ENCODE data around the gene SPATS2.
A peak's percentile ranks its signal among the peaks of the same experiment; 100 is the strongest.

SPATS2 gene

DNA sequence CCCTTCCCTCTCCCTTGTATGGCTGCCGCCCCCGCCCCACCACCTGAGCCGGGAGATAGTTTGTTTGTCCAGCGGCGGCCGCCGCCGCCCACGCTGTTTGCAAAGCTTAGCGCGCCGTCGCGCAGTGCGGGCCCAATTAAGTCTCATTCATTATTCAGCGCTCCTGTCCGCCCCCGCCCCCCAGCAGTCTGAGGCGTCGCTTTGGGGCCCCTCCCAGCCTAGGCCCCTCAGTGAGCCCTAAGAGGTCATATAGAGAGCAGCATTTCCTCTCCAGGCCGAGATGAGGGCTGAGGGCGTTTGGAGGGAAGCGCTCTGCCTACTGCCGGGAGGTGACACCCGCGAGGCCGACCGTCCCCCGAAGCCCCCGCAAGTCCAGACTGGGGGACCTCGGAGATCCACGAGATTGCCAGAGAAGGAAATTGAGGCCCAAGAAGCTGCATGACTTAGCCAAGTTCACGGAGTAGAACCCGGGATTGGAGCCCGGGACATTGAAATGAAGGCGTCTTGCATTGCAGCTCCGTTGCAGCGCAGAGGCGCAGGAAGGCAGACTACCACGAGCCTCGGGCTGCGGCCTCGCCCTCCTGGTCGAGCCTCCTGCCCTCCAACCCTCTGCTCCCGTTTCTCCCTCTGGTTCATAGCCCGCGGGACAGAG lies 20.5 kb upstream of the SPATS2 start, which contains the start of gene DNAJC22:
TSS of gene DNAJC22 (plus strand) at position 230 of the 652 bp plus-strand sequence. CDS start 1,985 bp downstream, outside the sequence.
- TF ChIP-seq, protein P1, sequence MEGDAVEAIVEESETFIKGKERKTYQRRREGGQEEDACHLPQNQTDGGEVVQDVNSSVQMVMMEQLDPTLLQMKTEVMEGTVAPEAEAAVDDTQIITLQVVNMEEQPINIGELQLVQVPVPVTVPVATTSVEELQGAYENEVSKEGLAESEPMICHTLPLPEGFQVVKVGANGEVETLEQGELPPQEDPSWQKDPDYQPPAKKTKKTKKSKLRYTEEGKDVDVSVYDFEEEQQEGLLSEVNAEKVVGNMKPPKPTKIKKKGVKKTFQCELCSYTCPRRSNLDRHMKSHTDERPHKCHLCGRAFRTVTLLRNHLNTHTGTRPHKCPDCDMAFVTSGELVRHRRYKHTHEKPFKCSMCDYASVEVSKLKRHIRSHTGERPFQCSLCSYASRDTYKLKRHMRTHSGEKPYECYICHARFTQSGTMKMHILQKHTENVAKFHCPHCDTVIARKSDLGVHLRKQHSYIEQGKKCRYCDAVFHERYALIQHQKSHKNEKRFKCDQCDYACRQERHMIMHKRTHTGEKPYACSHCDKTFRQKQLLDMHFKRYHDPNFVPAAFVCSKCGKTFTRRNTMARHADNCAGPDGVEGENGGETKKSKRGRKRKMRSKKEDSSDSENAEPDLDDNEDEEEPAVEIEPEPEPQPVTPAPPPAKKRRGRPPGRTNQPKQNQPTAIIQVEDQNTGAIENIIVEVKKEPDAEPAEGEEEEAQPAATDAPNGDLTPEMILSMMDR (IDR thresholded peaks at IDR 0.05; ENCODE audit: low read depth, low read length) = no peak
- in situ Hi-C loops (cut with HindIII; ENCODE audit: low sequenced_read_pairs) = no loop called here
- H3K4me3 ChIP-seq (ENCODE audit: low read depth, low read length) = peak within 1 kb of the TSS; percentile 30
- DNase-seq (ENCODE audit: low read depth, low spot score) = no peak

DNA sequence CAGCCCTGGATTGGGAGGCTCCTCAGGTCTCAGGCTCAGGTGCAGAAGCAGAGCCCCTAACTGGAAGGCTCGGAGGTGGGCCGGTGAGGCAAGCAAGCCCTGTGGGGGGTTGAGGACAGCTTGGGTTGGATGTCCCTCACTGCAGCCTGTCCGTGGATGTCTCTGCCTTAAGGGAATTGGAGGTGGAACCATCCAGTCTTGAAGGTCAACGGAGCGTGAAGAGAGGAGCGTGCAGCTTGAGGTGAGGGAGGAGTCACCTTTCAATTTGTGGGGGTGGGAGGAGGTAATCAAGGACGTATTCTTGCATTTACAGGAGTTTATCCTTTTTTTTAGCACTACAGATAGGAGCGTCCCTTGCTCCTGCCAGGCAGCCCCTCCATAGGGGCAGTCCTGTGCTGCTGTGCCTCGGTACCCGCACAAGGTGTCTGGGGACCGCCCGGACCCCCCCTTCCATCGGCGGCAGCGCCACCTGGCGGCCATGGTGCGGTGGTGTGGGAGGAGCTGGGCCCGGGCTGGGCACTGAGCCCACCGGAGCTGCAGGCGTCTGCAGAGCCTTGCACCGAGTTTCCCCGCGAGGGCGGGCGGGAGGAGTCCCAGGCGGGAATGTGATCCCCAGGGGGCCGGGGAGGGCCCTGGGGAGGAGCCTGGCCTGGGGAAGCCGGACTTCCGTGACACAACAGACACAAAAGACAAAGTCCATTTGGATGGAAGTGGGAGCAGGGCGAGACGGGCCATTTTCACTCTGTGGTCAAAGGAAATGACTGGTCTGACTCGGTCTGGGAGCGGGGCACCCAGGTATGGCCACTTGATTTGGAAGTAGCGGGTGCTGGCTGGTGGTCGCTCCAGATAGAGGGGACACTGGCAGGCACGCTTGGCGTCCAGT lies 19.7 kb upstream of the SPATS2 start:
- H3K4me3 ChIP-seq (ENCODE audit: low read depth, low read length) = peak overlapping the region; percentile 30
- DNase-seq (ENCODE audit: low read depth, low spot score) = peak; percentile 90
- TF ChIP-seq, protein P1 (IDR thresholded peaks at IDR 0.05; ENCODE audit: low read depth, low read length) = peak; percentile 90
- in situ Hi-C loops (cut with HindIII; ENCODE audit: low sequenced_read_pairs) = no loop called here

DNA sequence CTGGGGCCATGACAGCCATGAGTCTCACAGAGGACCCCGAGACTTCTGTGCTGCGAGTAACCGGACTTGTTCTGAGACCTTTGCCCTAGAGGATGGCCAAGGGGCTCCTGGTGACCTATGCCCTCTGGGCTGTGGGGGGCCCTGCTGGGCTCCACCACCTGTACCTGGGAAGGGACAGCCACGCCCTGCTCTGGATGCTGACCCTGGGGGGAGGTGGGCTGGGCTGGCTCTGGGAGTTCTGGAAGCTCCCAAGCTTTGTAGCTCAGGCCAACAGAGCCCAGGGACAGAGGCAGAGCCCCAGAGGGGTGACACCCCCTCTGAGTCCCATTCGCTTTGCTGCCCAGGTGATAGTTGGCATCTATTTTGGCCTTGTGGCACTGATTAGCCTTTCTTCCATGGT lies 18.5 kb upstream of the SPATS2 start:
- DNase-seq (ENCODE audit: low read depth, low spot score) = no peak
- TF ChIP-seq, protein P1 (IDR thresholded peaks at IDR 0.05; ENCODE audit: low read depth, low read length) = no peak
- in situ Hi-C loops (cut with HindIII; ENCODE audit: low sequenced_read_pairs) = no loop called here
- H3K4me3 ChIP-seq (ENCODE audit: low read depth, low read length) = no peak overlapping the region

DNA sequence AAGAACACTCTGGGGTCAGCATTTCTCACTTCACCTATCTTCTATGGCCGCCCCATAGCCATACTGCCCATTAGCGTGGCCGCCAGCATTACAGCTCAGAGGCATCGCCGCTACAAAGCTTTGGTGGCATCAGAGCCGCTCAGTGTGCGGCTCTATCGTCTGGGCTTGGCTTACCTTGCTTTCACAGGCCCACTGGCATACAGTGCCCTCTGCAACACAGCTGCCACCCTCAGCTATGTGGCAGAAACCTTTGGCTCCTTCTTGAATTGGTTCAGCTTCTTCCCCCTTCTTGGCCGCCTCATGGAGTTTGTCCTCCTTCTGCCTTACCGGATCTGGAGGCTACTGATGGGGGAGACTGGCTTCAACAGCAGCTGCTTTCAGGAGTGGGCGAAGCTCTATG lies 18.0 kb upstream of the SPATS2 start:
- DNase-seq (ENCODE audit: low read depth, low spot score) = no peak
- in situ Hi-C loops (cut with HindIII; ENCODE audit: low sequenced_read_pairs) = no loop called here
- TF ChIP-seq, protein P1 (IDR thresholded peaks at IDR 0.05; ENCODE audit: low read depth, low read length) = no peak
- no peak overlapping the region for H3K4me3 ChIP-seq (ENCODE audit: low read depth, low read length)

DNA sequence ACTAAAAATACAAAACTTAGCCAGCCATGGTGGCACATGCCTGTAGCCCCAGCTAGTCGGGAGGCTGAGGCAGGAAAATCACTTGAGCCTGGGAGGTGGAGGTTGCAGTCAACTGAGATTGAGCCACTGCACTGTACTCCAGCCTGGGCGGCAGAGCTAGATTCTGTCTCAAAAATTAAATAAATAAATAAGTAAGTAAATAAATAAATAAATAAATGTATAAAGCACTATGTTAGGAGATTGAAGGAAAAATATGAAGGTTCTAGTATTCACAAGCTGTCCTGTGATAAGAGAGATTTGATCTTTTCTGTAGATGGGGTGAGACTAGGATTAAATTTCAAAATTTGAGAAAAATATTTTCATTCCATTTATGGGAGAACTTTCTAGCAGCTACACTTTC lies 14.9 kb upstream of the SPATS2 start:
- in situ Hi-C loops (cut with HindIII; ENCODE audit: low sequenced_read_pairs) = loop anchor here (25.0 kb wide), 1 partner anchor 160 kb away; no protein-coding TSS in a partner anchor
- TF ChIP-seq, protein P1 (IDR thresholded peaks at IDR 0.05; ENCODE audit: low read depth, low read length) = no peak
- no peak for DNase-seq (ENCODE audit: low read depth, low spot score)
- no peak overlapping the region for H3K4me3 ChIP-seq (ENCODE audit: low read depth, low read length)

DNA sequence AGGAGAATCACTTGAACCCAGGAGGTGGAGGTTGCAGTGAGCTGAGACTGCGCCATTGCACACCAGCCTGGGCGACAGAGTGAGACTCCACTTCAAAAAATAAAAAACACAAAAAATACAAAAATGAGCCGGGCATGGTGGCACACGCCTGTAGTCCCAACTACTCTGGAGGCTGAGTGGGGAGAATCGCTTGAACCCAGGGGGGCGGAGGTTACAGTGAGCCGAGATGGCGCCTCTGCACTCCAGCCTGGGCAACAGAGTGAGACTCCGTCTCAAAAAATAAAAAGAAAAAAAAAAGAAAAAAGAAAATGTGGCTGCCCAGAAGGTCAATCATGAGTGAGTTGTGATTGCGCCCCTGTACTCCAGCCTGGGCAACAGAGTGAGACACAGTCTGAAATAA lies 11.3 kb upstream of the SPATS2 start:
- DNase-seq (ENCODE audit: low read depth, low spot score) = no peak
- in situ Hi-C loops (cut with HindIII; ENCODE audit: low sequenced_read_pairs) = loop anchor here (25.0 kb wide), 1 partner anchor 156 kb away; no protein-coding TSS in a partner anchor
- TF ChIP-seq, protein P1 (IDR thresholded peaks at IDR 0.05; ENCODE audit: low read depth, low read length) = no peak
- no peak overlapping the region for H3K4me3 ChIP-seq (ENCODE audit: low read depth, low read length)

All from astrocyte of the spinal cord (primary cell).